ENCODE data around the gene SSTR4.

- TF ChIP-seq YY1 (IDR thresholded peaks at IDR 0.05; ENCODE audit: extremely low read depth, insufficient replicate concordance, low read depth, low read length), result no peak
- TF ChIP-seq JUND (IDR thresholded peaks at IDR 0.05), result no peak
- TF ChIP-seq CTCF (IDR thresholded peaks at IDR 0.05 in 2 of 3, conservative IDR thresholded peaks at IDR 0.05 in 1 of 3; ENCODE audit: borderline replicate concordance in 1 of 3, insufficient read depth in 1 of 3, low read depth in 2 of 3, low read length in 2 of 3), result no peak
- no peak for TF ChIP-seq ZNF274 (IDR thresholded peaks at IDR 0.05; ENCODE audit: low read depth, low read length)
Observed at GRCh38 chr20:23033918-23034317, 1.2 kb upstream of the SSTR4 start.

Measured in HCT116 (cell line).